ENCODE measurements around the gene MYT1.

DNA sequence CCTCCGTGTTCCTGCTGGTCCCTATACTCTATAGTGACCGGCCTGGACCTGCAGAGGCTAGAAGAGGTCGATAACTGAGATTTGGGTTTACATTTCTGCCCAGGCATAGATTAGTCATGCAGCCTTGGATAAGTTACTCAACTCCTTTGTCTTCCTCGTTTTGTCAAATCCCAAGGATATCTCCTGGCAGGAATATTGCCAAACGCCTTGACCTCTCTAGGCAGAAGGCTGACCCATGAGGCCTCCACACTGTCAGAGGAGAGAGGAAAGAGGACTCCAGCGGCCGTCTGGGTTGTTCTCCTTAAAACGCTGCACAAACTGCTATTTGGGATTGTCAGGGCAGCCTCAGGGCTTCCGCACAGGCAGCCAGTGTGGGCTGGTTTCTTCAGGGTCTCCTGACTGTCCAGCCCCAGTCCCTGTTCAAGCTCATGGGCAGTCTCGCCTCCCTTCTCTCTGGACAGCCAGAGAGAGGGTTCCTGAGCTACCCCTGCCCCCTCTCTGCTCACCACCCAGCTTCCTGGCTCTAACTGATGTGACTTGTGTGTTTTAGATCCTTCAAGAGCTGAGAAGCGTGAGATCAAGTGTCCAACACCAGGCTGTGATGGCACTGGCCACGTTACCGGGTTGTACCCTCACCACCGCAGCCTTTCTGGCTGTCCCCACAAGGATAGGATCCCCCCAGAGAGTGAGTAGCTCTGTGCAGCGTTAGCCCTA lies 46.6 kb downstream of the MYT1 start:
- TF ChIP-seq YY1 (IDR thresholded peaks at IDR 0.05; ENCODE audit: insufficient read depth, insufficient read length) (no peak), ZNF274 (IDR thresholded peaks at IDR 0.05; ENCODE audit: low read depth, low read length) (no peak), SUZ12 (IDR thresholded peaks at IDR 0.05; ENCODE audit: extremely low read depth, insufficient read depth, insufficient read length) (no peak)
